Mesothelial cell of epicardium (in vitro differentiated cells): ENCODE measurements around the gene MPHOSPH8. TPM values are rescaled to one million over a fixed set of nuclear protein-coding genes. Genes with fewer than 3 reads are reported as not detected.
A peak's percentile ranks its signal among the peaks of the same experiment; 100 is the strongest.

Experiments used
- DNase-seq, 2 experiments: peaks; one replicate each; pipeline ENCODE4 v3.0.0; 2021; ENCODE audit warnings: low spot score in 2 of 2; ENCODE audit not compliant: unreplicated experiment in 2 of 2
- H3K27ac Mint-ChIP-seq: 2 replicates; pipeline ENCODE4 v1.8.0; 2021; ENCODE audit warnings: mixed read lengths
- H3K27me3 Mint-ChIP-seq: 2 replicates; pipeline ENCODE4 v1.8.0; 2021; ENCODE audit warnings: low read depth, mixed read lengths
- H3K36me3 Mint-ChIP-seq: 2 replicates; pipeline ENCODE4 v1.8.0; 2021; ENCODE audit warnings: mixed read lengths
- H3K4me1 Mint-ChIP-seq: 2 replicates; pipeline ENCODE4 v1.8.0; 2021; ENCODE audit warnings: mixed read lengths
- H3K4me3 Mint-ChIP-seq: 2 replicates; pipeline ENCODE4 v1.8.0; 2021; ENCODE audit warnings: mild to moderate bottlenecking, moderate library complexity, mixed read lengths
- H3K9me3 Mint-ChIP-seq: 2 replicates; pipeline ENCODE4 v1.8.0; 2021; ENCODE audit warnings: mixed read lengths
- CTCF ChIP-seq: fragments of 200-600 bp; sonication (generic); IDR thresholded peaks from one replicate; pipeline ENCODE4 v1.5.0; 2021; ENCODE audit warnings: antibody characterized with exemption; ENCODE audit not compliant: unreplicated experiment
- total RNA-seq: library from RNA; stranded (reverse); gene quantifications from 3 replicates; pipeline ENCODE4 v1.2.1, GENCODE V29; 2021

The MPHOSPH8 gene
- total RNA-seq, 1 donor from 2014 or later, result 32.6 TPM

- Mint-ChIP-seq H3K27ac (no peak overlapping the region), H3K9me3 (peaks cover 47% of the 10 kb centered on the region), H3K4me3 (no peak overlapping the region), H3K27me3 (peaks cover 24% of the 10 kb centered on the region), H3K36me3 (peaks cover 25% of the 10 kb centered on the region), H3K4me1 (peaks cover 3% of the 10 kb centered on the region)
- no peak for DNase-seq
- no peak for TF ChIP-seq CTCF
Observed at GRCh38 chr13:19607523-19608078, 25.9 kb upstream of the MPHOSPH8 start.

DNA sequence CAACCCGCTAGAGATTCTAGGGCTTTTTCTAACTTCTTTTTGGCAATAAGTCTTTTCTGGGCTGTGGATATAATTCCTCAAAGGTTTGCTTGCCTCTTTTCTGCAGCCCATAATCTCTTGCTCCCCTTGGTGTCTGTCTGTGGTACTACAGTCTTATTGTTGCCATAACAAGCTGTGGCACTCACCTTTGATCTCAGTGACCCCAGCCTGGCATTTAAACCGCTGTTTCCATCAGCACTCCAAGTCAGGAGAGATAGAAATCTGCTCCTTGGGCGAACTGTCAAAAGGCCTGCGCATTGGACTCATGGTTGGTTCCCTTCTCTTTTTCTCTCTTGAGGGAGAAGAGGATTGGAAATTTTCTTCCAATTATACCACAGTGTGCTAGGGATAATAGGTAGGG, 14.5 kb upstream of the MPHOSPH8 start:
- no peaks in the 10 kb centered on the region for H3K4me1 Mint-ChIP-seq
- peaks cover 48% of the 10 kb centered on the region for H3K9me3 Mint-ChIP-seq
- H3K27ac Mint-ChIP-seq, result no peak overlapping the region
- DNase-seq, result no peak
- no peak for TF ChIP-seq CTCF
- H3K36me3 Mint-ChIP-seq, result peaks cover 15% of the 10 kb centered on the region
- H3K4me3 Mint-ChIP-seq, result no peak overlapping the region
- no peaks in the 10 kb centered on the region for H3K27me3 Mint-ChIP-seq

GRCh38 chr13:19622193-19622592, 11.3 kb upstream of the MPHOSPH8 start:
- Mint-ChIP-seq H3K36me3 (peaks cover 13% of the 10 kb centered on the region), H3K27me3 (no peaks in the 10 kb centered on the region), H3K27ac (no peak overlapping the region), H3K4me3 (no peak overlapping the region), H3K9me3 (peaks cover 29% of the 10 kb centered on the region), H3K4me1 (no peaks in the 10 kb centered on the region)
- no peak for TF ChIP-seq CTCF
- no peak for DNase-seq

- Mint-ChIP-seq H3K9me3 (peaks cover 15% of the 10 kb centered on the region), H3K27ac (no peak overlapping the region), H3K4me1 (no peaks in the 10 kb centered on the region), H3K4me3 (no peak overlapping the region), H3K27me3 (no peaks in the 10 kb centered on the region), H3K36me3 (peaks cover 2% of the 10 kb centered on the region)
- DNase-seq, result no peak
- TF ChIP-seq CTCF, result no peak
Observed at GRCh38 chr13:19624265-19624664, 9.2 kb upstream of the MPHOSPH8 start.

DNA sequence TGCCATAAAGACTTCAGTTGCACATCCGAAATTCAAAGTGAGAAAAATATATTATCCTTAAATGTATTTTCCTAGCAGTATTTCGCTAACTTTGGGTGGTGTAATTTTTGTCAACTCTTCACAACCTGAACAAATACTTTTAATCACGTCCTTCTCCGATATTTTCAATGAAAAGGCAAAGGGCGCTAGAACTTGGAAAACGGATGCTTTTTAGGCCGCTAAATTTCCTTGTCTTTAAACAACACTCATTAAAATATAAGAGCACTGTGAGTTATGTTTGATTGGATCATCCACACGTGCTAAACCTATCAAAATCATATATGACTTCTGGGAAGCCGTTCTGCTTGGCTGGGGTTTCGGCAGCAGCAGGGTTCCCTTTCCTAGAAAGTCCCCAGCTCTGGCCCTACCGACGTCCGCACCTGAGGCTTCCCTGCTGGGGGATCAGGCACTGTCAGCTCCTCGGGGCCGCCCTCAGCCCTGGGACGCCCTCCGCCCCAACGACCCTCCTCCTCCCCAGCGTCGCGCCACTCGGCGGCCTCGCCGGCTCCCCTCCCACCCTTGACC, 462 bp upstream of the MPHOSPH8 start:
- no peak for TF ChIP-seq CTCF

More for the DNA sequence above, 462 bp upstream of the MPHOSPH8 start:
- Mint-ChIP-seq H3K4me3 (peak overlapping the region; percentile 98), H3K27ac (peak overlapping the region; percentile 99), H3K4me1 (peaks cover 16% of the 10 kb centered on the region), H3K36me3 (peaks cover 12% of the 10 kb centered on the region), H3K27me3 (no peaks in the 10 kb centered on the region), H3K9me3 (peaks cover 8% of the 10 kb centered on the region)
- DNase-seq, result no peak
